GM19467 (cell line): ENCODE data around the gene FBXW11.

Experiments used
- ATAC-seq: cut with Tn5 transposase; IDR thresholded peaks from one replicate; pipeline ENCODE4 v1.9.1; 2021; ENCODE audit warnings: mild to moderate bottlenecking, moderate library complexity; ENCODE audit not compliant: unreplicated experiment

FBXW11 gene

DNA sequence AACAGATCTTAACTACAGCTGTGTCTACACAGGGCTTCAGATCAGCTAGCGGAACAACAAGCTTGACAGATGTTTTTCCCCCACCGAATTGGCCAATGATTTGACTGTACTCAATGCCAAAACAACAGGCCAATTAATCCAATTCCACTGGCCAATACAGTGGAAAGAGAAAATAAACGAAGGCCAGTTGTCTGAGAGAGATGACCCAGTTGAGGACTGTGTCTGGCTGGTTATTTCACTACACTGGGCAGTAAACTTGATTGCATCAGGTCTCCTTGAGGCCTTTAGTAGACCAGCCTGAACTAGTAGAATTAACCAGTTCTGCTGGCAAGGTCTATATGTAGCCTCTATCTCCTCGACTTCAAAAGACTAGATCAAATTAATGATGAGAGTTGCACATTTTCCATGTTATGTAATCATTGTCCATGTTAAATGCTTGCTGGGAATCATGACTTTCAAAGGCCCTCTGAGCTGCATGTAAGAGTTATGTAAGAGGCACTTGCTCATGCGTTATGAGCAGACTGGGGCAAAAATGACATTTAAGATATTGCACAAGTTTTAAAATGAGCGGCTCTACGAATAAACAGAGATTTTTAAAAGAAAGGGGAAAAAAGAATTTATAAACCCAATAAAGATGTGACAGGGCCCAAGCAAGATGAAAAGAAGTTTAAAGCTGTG is 192.5 kb downstream of the FBXW11 start:
- no peak for ATAC-seq

DNA sequence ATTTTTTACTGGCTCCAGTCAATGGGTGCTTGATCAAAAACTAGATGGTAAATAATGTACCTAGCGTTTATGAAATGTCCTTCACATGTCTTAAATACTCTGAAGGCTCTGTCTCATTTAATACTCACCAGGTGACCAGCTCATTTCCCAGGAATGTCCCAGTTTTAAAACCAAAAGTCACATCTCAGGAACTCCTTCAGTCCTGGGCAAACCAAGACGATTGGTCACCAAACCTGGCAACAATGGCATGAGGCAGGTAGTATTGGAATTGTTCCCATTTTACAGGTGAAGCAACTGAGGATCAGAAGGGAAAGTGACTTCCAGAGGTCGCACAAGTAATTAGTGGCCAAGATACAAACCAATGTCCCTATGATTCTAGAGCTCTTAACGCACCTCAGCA is 193.2 kb downstream of the FBXW11 start:
- ATAC-seq, result no peak
